Measurements from ENCODE around the gene ZNF692.

DNA sequence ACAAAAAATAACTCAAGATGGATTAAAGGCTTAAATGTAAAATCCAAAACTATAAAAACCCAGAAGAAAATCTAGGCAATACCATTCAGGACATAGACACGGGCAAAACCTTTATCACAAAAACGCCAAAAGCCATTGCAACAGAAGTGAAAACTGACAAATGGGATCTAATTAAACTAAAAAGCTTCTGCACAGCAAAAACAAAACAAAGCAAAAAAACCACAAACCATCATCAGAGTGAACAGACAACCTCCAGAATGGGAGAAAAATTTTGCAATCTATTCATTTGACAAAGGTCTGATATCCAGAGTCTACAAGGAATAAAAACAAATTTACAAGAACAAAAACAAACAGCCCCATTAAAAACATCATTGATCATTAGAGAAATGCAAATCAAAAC is 42.7 kb upstream of the ZNF692 start:
- TF ChIP-seq, protein P1, sequence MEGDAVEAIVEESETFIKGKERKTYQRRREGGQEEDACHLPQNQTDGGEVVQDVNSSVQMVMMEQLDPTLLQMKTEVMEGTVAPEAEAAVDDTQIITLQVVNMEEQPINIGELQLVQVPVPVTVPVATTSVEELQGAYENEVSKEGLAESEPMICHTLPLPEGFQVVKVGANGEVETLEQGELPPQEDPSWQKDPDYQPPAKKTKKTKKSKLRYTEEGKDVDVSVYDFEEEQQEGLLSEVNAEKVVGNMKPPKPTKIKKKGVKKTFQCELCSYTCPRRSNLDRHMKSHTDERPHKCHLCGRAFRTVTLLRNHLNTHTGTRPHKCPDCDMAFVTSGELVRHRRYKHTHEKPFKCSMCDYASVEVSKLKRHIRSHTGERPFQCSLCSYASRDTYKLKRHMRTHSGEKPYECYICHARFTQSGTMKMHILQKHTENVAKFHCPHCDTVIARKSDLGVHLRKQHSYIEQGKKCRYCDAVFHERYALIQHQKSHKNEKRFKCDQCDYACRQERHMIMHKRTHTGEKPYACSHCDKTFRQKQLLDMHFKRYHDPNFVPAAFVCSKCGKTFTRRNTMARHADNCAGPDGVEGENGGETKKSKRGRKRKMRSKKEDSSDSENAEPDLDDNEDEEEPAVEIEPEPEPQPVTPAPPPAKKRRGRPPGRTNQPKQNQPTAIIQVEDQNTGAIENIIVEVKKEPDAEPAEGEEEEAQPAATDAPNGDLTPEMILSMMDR (IDR thresholded peaks at IDR 0.05): no peak
- no peak for TF ChIP-seq POLR2A (IDR thresholded peaks at IDR 0.05)

Measured in esophagus squamous epithelium (tissue), 4 donors.